Activated T-helper 9 cell treated with anti-CD3 and anti-CD28 coated beads, Interleukin-2, amount 50 U/mL, for 16 hours (primary cell): ENCODE results near the gene CFAP57.
"Not testable (repeated sequence)": the region's sequence is repeated elsewhere in the genome, so short reads cannot be mapped to it uniquely, and the experiment has no call there.

Source experiments
- DNase-seq: peaks from one replicate; pipeline ENCODE4 v3.0.0-alpha.2; 2020; ENCODE audit warnings: low read depth

The CFAP57 gene

DNA sequence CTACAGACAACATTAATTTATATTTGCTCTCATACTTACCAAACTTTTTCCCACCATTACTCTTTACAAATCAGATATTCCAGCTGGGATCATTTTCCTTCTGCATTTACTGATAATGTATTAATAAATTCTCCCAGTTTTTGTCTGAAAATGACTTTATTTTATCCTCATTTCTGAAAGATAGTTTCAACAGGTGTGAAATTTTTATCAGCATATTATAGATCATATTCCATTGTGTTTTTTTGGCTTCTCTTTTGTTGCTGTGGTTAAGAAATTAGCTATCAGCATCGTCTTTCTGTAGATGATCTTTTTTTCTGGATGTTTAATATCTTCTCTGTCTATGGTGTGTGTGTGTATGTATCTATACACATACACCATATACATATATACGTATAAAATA, 2.7 kb downstream of the CFAP57 start:
- no peak for DNase-seq

DNA sequence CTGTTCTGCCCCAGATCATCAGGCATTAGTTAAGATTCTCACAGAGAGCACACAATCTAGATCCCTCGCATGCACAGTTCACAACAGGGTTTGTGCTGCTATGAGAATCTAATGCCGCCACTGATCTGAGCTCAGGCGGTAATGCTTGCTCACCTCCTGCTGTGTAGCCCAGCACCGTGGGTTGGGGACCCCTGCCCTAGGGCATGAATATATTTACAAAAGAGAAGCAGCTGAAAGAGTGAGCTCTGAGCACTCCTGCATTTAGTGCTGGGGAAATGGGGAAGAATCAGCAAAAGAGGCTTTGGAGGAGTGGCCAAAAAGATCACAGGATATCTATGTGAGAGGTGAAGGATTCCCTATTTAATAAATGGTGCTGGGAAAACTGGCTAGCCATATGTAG, 5.6 kb downstream of the CFAP57 start:
- no peak for DNase-seq

DNA sequence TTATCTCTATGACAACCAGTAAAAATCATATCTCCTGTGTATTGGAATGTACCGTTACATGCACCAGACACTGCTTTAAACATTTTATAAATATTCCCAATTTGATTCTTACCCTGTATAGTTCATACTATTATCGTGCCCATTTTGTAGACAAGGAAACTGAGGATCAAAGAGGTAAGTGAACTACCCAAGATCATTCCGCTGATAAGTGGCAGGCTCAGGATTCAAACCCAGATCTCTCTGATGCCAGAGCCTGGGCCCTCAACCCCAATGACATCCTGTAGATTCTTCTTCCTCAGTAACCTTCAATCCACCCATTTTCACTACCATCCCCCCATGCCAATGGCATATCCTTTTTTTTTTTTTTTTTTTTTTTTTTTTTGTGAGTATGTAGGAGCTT, 12.3 kb downstream of the CFAP57 start:
- DNase-seq, result no peak

DNA sequence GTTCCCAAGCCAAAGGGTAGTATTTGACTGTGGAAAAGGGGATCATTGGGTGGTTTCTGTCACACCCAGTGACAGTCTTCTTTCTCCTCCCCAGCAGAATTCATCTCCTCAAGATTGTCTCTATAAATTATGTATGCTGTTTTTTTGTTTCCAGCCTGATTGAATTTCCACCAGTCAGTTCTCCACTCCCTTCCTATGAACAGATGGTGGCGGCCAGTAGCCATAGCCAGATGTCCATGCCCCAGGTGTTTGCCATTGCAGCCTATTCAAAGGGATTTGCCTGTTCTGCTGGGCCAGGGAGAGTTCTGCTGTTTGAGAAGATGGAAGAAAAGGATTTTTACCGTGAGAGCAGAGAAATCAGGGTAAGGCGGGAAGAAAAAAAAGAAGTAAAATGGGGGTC, 12.9 kb downstream of the CFAP57 start:
- no peak for DNase-seq

DNA sequence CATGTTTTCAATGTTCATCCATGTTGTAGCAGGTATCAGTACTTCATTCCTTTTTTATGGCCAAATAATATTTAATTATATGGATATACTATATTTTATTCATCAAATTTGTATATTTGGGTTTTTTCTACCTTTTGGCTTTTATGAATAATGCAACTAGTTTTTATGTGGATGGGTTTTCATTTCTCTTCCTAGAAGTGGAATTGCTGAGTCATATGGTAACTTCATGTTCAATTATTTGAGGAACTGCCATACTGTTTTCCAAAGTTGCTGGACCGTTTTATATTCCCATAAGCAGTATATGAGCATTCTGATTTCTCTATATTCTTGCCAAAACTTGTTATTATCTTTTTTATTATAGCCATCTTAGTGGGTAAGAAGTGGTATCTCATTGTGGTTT, 16.0 kb downstream of the CFAP57 start:
- no peak for DNase-seq

DNA sequence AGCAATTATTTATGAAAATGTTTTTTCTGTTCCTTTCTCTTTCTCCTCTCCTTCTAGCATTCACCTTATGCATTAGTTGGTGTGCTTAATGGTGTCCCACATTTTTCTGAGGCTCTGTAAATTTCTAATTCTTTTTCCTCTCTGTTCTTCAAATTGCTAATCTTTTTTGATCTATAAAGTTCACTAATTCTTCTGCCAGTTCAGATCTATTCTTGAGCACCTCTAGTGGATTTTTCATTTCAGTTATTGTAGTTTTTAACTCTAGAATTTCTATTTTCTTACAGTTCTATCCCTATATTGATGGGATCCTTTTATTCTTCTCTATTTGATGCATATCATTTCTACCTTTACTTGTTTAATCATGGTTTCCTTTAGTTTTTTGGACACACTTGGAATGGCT, 22.4 kb downstream of the CFAP57 start:
- no peak for DNase-seq

DNA sequence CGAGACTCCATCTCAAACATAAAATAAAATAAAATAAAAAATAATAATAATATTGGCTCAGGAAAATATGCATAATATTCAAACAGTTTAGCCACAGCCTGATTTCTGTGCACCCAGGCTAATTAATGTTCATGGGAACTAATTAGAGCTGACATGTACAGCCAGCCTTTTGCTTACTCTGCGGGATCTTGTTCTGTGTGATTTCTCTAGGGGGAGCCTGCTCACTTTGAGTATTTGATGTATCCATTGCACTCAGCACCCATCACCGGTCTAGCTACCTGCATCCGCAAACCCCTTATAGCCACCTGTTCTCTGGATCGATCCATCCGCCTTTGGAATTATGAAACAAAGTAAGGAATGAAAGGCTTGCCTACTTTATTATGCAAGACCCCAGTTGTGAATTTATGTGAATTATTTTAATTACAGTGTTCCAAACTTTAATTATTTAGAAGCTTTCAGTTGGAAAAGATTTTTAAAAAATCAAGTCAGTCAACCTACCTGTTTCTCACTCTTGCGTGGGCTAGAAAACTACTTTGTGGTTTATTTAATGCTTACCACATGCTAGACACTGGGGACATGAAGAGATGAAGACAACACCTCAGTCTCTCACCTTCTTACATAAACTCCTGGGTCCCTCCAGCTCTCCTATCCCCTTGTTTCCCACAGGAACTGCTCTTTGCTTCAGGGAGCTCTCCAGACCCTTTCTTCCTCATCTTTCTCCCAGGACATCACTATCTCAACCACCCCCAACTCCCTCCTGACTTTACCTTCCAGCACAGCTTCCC, 25.4 kb downstream of the CFAP57 start:
- no peak for DNase-seq

DNA sequence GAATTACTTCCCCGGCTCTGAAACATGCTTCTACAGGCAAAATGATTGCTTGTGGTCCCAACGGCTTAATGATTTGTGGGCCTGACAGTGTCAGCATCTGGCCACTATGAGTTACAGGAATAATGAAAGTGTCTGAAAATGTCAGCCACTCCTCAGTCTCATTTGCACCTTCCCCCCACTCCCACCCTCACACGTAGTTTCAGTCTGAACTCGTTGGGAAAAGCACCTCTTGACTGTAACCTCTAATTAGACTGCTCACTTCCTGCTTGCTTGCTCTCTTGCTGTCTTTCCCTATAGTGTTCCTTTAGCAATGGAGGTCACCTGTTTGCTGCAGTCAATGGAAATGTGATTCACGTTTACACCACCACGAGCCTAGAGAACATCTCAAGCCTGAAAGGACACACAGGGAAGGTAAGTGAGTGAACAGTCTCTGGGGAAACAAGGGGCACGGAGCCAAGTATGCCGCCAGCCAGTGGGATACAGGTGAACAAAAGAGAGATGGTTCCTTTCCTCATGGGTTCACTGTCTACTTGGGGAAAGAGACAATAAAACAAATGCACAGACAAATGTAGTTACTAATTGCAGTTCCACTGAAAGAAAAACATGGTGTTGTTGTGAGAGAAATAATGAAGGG, 27.1 kb downstream of the CFAP57 start:
- DNase-seq, result no peak

DNA sequence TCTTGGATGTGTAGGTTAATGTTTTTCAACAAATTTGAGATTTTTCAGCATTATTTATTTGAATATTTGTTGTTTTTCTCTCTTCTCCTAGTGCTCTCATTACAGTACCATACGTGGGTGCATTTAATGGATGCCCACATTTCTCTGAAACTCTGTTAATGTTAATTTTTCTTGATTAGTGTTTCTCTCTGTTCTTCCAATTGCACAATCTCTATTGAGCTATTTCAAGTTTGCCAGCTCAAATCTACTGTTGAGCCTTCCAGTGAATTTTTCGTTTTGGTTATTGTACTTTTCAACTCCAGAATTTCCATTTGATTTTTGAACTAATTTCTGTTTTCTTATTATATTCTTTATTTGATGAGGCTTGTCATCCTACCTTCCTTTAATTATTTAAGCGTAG, 31.7 kb downstream of the CFAP57 start:
- DNase-seq, result no peak

DNA sequence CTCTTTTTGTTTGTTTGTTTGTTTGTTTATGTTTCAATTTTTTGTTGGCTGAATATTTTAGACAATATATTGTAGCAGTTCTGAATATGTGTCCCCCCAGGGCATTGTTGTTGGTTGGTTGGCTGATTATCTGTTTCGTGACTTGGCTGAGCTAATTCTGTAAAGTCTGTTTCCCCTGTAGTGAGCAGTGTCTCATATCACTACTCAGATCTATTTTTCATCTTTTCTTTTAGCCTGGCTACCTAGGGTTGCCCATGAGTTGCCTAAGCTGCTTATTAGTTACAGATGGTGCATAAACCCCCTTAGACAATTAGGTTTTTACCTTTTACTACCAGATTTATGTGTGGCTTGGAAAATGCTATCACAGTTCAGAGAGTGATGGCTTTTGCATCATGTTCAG, 32.3 kb downstream of the CFAP57 start:
- no peak for DNase-seq

DNA sequence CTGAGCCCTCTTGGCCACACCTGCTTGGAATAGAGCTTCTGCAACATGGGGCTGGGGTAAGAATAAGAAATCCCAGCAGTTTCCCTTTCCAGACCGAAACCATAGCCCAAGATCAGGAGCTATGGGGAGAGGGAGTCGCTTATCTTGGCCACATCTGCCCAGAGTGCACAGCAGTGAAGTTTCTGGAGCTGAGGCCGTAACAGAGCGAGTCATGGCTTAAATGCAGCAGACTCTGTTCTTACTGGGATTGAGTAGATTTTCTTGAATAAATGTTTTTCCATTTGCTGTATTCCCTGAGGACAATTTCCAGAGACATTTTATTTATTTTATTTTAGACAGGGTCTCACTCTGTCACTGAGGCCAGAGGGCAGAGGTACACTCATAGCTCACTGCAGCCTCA, 33.5 kb downstream of the CFAP57 start:
- no peak for DNase-seq

DNA sequence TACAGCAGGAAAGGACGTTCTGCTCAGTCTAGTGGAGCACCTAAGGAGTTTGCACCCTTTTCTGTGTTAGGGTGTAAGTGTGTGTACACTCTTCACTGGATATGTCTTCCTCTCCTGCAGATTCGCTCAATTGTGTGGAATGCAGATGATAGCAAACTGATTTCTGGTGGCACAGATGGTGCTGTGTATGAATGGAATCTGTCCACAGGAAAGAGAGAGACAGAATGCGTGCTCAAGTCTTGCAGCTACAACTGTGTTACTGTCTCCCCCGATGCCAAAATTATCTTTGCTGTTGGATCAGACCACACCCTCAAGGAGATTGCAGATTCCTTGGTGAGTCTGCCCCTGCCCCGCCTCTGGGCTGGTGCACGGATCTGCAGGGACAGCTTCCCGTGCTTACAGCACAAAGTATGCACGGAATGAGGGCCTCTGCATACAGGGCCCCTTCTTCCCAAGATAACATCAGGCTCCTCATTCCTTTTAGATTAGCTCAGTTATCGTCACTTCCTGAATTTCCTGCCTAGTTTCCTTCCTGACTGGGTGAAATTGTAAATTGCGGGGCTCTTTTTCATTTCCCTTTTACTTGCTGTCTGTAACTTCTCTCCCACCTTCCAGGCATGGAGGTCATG, 34.6 kb downstream of the CFAP57 start:
- DNase-seq, result no peak

DNA sequence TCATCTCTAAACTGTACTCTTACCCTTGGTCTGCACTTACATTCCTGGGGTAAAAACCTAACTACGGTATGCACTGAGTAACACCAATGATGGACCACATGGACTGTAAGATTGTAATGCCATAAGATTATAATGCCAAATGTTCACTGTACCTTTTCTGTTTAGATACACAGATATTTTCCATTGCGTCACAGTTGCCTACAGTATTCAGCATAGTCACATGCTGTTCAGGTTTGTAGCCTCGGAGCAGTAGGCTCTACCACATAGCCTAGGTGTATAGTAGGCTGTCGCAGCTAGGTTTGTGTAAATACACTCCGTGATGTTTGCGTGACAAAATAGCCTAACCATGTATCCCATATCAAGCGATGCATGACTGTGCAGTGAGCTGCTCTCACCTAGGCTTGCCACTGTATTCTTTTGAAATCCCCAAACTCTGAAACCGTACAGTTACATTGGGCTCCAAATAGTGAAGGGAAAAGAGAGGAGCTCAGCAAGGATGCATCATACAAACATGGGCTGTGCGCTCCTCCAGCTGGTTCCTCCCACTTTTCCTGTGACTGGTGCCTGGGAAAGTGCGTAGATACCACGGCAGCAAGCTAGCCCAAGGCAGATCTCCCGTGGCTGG, 35.2 kb downstream of the CFAP57 start:
- DNase-seq, result no peak

DNA sequence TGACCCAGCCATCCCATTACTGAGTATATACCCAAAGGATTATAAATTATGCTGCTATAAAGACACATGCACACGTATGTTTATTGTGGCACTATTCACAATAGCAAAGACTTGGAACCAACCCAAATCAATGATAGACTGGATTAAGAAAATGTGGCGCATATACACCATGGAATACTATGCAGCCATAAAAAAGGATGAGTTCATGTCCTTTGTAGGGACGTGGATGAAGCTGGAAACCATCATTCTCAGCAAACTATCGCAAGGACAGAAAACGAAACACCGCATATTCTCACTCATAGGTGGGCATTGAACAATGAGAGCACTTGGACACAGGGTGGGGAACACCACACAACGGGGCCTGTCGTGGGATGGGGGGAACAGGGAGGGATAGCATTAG, 36.1 kb downstream of the CFAP57 start:
- DNase-seq, result not testable (repeated sequence)

DNA sequence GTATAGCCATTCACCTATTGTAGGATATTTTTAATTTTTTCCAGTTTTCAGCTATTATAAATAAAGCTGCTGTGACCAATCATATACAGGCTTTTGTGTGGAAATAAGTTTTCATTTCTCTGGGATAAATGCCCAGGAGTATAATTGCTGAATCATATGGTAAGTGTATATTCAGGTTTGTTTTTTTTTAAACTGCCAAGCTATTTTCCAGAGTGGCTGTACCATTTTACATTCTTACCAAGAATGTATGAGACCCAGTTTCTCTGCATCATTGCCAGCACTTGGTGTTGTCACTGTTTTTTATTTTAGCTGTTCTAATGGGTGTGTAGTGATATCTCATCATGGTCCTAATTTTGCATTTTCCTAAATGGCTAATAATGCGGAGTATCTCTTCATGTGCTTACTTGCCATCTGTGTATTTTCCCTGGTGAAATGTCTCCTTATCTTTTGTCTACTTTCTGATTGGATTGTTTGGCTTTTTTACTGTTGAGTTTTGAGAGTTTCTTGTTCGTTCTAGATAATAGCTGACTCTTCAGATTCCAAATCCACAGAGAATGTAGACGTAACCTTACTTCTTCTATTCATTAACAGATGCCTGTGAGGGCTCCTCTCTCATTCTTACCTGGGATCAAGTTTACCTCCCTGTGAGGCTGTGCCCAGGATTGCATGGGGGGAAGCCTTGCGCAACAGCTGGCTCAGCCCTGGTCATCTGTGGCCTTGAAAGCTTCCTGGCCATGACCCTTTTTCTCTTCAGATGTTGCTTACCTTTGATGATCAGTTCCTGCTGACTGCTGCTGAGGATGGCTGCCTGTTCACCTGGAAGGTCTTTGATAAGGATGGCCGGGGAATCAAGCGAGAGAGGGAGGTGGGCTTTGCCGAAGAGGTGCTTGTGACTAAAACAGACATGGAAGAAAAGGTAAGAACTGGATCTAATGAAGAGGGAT, 42.6 kb downstream of the CFAP57 start:
- no peak for DNase-seq

DNA sequence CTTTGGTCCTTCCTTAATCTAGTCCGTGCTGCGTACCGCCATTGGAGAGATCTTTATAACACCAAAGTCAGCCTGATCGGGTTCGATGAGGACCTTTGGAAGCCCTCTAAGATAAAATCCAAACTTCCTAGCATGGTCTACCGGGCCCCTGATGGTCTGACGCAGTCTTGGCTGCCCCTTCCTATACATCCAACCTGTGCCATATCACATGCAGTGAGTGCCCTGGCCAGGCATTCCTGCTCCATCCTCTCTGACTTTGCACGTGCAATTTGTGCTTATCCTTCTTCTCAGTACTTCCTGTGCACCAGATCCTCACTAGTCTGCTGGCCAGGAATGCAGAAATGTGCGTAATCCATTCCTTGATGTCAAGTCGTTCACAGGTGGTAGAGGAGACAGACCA, 45.6 kb downstream of the CFAP57 start:
- no peak for DNase-seq

DNA sequence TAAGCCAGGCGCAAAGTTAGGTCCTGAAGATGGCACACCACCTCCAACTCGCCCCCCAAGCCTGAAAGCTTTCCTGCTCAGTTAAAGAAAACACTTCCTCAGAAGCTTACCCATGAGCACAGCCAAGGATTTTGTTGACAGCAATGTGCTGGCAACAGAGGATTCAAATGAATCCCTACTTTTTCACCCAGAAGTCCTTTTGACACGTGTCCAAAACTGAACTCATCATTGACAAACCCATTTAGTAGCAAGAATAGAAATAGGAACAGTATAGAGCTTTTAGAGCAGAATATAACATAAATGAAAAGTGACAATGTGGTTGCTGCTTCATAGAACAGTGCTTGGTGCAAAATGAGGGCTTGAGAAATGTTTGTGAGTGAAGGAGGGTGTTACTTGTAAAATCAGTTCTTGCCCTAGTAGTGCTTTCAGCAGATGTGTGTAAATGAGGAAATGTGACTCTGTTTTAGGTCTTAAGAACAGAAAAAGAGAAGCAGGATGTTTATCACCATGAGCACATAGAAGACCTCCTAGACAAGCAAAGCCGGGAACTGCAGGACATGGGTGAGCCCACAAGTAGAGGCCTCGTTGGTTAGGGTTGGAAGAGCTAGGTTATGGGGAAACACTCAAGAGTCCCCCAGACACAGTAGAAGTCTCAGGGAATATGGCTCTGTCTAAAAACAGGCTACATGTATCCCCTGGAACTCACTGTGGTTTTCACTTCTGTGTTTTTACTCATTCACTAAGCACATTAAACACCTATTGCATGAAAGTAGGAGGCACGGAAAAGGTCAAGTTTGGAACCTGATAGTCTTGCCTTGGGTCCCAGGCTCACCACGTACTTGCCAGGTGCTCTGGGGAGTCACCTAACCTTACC, 49.0 kb downstream of the CFAP57 start:
- no peak for DNase-seq

DNA sequence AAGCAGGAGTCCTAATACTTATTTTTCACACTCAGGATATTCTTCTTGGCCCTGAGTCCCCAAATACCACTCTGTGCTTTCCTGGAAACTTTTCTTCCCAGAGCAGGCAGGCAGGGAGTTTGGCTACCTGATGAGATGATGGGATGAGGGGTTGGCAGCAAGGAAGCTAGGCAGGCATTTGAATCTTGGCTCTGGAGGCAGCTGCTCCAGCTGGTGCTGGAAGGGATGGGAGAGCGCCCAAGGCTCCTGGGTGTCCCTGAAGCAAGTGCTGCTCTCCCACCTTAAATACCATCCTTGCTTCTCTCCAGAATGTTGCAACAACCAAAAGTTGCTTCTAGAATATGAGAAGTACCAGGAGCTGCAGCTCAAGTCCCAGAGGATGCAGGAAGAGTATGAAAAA, 49.7 kb downstream of the CFAP57 start:
- DNase-seq, result no peak

DNA sequence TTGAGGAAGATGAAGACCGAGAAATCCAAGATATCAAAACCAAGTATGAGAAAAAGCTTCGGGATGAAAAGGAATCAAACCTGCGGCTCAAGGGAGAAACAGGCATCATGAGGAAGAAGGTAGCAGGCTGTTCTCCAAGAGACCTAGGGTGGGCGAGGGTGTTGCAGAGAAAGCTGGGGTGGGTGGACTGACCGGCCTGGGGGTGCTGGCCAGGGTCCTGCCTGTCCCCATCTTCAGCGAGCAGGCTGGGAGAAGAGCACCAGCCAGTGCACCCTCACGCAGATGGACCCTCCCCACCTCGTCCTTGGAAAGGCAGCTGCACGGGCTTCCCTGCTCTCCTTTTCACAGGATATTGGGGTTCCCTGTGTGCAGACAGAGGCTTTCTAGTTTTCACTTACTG, 50.7 kb downstream of the CFAP57 start:
- no peak for DNase-seq

DNA sequence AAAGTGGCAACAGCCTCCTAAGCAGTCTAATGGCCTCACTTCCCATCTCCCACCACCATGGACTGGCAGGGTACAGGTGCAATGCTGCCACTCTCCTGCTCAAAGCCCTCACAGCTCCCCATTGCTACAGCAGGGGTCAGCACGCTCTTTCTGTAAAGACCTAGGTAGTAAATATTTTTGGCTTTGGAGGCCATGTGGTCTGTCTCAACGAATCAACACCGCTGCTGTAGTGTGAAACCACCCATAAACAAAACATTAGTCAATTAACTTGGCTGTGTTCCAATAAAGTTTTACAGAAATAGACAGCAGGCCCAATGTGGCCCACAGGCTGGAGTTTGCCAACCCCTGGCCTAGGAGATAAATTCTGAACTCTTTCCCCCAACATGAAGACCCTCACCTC, 53.0 kb downstream of the CFAP57 start:
- no peak for DNase-seq
